HG02943 (cell line): ENCODE results near the gene ZC3H15.
"Not testable (repeated sequence)": the region's sequence is repeated elsewhere in the genome, so short reads cannot be mapped to it uniquely, and the experiment has no call there.

Experiments used
- ATAC-seq: cut with Tn5 transposase; IDR thresholded peaks from one replicate; pipeline ENCODE4 v1.9.1; 2021; ENCODE audit warnings: mild to moderate bottlenecking, low read depth, moderate library complexity; ENCODE audit not compliant: unreplicated experiment

Gene ZC3H15

DNA sequence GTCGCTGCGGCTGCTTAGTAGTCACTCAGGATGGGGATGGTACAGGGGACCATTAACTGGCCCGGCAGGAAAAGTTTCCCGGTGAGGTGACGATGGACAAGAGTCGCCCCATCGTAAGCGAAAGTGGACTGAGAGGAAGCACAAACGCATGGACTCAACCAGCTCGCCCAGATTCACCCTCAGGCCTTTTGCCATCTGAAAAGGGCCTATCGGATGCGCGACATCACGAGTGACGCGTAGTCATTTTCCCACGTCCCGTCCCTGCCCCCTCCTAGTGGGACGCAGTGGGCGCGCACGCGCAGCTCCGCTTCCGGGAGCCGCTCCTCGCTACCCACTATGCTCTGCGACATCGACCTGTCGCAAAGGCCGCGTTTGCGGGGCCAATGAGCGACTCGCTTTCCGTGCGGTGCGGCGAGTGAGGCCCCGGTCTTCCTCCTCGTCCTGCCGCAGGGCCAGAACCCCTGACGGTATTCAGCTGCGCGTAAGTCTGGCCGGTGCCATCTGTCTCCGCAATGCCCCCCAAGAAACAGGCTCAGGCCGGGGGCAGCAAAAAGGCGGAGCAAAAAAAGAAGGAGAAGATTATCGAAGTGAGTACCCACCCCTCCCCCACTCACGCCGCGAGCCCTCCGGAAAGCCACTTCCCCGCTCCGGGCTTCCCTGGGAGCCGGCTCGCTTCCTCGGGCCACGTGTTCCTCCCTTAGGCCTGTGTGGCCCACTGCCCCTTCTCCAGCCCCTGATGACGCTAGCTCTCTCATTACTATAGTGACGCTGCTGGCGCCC, at the start of gene ZC3H15:
Gene ZC3H15, plus strand, starts transcription at position 390 of the 780 bp plus-strand sequence. Its CDS starts 123 bp downstream, at position 513.
- peak; percentile 81 for ATAC-seq

DNA sequence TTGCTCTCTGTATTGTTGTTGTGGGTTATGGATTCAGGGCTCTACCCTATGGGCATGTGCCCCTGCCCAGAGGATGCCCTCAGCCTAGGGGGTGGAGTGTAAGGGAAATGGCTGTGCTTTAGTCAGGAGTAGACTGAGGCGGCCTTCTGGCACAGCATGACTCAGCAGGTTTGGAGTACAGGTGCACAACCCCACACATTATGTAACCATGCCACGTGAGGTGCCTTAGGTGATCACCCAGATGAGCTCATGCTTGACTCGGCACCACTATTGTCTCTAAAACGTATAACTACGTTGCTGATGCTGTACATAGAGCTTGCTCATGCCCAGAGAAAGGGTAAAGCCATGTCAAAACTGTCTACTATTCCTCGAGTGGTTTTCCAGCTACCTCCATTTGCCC, 48.3 kb upstream of the ZC3H15 start:
- no peak for ATAC-seq

DNA sequence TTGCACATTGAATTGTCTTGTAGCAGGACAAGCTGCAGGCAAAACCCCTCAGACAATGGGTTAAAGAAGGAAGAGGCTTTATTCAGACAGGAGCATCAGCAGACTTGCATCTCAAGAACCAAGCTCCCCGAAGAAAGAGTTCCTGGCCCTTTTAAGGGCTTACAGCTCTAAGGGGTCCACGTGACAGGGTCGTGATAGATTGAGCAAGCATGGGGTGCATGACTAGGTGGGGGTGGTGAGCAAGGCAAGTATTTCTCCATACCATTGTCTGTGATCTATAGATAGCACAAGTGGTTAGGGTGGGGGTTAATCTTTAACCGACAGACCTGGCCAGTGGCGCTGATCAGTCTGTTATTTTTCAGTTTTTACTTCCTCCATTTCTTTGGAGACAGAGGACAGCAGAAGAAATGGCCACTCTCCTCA, 46.4 kb upstream of the ZC3H15 start:
- ATAC-seq: not testable (repeated sequence)

DNA sequence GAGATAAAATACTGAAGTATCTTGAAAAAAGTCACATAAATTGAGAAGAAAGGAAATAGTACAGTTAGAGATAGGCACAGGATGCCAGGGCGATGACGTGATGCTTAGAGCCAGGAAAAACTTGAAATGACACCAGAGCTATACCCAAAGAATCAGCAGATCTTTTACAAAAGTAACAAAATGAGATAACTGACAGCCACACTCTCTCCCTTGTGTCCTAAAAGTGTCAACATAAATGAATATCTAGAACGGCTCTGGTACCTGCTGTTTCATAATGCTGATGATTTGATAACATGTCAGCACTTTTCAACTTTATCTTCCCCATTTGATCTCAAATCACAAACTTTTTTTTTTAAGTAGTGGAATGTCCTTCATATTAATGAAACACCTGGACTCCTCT, 45.6 kb upstream of the ZC3H15 start:
- no peak for ATAC-seq

DNA sequence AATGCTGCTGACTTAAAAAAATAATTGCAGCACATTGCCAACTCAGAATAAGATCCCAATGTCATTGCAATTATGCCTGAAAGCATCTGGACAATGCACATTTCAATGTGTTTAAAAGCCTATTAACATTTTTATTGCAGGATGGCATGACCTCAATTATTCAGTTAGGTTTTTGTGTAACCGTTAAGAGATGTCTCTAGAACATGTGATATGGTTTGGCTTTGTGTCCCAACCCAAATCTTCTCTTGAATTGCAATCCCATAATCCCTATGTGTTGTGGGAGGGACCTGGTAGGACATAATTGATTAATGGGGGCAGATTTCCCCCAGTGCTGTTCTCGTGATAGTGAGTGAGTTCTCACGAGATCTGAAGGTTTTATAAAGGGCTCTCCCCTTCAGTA, 43.2 kb upstream of the ZC3H15 start:
- no peak for ATAC-seq

DNA sequence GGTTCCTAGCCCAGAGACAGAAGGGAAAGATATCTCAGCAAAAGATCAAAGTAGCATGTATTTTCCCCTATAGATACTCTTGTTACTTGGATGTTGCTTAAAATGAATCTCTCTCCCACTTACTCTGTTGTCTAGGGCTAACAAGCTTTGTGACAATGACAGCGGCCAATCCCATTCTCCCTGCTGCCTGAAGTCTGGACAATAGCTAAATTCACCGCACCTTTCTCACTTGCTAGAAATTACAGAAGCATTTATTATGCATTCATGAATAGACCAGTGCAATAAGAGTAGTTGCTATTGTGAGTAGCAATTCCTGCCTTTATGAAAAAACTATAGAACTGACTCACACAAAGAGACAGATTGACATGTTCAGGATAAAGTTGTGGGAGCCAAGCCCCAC, 42.2 kb upstream of the ZC3H15 start:
- ATAC-seq: no peak

DNA sequence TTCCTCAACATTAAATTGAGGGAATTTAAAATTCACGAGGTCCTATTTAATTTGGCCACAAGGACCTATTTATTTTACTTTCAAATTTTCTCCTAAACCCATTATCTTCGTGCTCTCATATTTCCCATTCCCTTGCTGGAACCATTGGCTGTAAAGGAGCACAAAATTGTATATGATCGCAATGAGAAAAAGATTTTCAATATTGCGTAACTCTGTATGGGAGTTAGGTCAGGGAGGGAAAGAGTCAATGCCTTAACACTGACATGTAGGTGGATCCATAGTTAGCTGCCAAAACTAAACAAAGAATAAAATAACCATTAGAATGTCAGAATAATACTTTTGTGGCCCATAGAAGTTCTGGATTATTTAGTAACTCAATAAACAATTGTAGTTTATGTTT, 40.6 kb upstream of the ZC3H15 start:
- no peak for ATAC-seq

DNA sequence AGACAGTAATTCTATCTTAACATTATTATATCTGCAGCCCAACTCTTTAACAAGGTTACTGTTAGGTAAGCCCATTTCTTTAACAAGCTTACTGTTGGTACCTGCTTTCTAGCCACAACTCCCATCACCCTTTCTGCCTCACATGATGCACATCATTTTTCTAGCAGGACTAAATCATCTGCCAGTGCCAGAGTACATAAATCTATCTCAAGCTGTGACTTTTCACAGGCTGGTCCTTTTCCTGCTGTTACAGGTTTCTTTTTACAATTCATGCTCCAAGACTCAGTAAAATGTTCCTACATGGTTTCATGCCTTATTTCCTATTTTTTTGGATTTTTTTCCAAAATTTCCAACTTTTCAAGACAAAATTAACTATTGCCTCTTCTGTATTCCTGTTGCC, 30.4 kb upstream of the ZC3H15 start:
- no peak for ATAC-seq

DNA sequence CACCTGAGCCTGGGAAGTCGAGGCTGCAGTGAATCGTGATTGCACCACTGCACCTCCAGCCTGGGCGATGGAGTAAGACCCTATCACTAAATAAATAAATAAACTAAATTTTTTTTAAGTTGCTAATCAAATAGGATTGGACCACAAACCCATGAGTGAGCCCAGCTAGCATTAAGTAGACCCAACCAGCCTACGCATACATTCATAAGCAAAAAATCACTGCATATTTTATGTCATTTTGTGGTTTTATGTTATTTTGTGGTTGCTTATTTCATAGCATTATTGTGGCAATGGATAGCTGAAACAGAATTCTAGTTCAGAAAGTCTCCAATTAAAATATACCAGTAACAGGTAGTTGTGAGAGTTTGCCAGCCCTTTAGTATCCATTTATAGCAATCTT, 29.1 kb upstream of the ZC3H15 start:
- ATAC-seq: no peak

DNA sequence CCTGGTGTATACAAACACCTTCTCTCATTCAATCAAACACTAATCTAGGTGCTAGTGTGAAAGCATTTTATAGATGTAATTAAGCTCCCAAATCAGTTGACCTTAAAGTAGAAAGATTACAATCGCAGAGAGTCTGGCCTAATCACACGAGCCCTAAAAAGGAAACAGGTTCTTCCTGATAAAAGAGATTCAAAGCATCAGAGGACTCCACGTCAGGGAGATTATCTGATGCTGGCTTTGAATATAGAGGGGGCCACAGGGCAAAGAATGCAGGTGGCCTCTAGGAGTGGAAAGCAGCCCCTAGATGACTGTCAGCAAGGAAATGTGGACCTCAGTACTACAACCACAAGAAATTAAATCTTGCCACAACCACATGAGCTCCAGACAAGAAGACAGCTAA, 28.2 kb upstream of the ZC3H15 start:
- no peak for ATAC-seq

DNA sequence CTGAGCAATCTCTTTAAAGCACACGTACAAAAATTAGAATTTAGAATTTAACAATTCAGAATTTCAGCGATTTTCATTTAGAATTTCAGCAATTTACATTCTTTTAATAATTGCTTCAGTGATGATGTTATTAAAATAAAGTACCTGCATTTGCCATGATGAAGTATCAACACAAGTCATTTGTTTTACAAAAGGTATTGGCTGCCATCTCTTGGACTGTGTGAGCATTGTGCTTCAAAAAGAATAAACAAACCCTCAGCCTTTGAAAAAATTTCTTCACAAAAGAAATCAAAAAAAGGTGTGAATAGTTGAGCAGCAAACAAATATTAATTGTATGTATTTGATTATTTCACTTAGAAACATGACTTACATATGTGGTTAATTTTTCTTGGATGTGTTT, 27.1 kb upstream of the ZC3H15 start:
- no peak for ATAC-seq

DNA sequence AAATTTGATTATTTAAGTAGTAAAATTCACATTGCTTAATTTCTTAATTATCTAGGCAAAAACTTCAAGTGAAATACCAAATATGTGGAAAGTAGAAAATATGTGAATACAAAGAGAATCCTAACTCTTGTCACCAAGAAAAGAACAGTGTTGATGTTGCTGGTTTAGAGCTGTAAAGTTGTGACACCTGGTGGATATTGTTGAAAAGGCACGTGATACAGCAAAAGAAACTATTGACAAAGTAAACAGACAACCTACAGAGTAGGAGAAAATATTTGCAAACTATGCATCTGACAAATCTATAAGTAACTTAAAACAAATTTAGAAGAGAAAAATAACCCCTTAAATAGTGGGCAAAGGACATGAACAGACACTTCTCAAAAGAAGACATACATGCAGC, 25.6 kb upstream of the ZC3H15 start:
- ATAC-seq: peak; percentile 83

DNA sequence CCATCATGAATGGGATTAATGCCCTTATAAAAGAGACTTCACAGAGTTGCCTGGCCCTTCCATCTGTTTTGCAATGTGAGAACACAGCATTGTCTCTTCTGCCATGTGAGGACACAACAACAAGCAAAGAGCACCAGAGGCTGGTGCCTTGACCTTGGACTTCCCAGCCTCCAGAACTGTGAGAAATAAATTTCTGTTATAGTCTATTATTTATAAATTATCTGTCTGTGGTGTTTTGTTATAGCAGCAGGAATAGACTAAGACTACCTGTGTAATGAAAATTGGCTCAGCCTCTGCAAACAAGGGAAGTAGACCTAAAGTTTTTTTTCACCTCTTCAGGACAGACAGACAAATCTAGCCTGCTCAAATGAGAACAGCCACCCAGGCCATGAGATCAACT, 19.3 kb upstream of the ZC3H15 start:
- no peak for ATAC-seq

DNA sequence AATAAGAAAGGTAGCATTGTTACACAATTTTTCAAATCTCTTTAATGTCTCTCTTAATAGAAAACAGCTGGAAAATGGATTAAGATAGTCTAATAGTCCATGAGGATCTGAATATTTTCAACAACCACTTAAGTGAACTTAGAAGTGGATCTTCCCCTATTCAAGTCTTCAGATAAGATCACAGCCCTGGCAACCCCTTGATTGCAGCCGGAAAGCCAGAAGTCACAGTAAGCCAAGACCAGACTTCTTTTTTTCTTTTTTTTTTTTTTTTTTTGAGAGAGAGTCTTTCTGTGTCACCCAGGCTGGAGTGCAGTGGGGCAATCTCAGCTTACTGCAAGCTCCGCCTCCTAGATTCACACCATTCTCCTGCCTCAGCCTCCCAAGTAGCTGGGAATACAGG, 18.6 kb upstream of the ZC3H15 start:
- ATAC-seq: no peak

DNA sequence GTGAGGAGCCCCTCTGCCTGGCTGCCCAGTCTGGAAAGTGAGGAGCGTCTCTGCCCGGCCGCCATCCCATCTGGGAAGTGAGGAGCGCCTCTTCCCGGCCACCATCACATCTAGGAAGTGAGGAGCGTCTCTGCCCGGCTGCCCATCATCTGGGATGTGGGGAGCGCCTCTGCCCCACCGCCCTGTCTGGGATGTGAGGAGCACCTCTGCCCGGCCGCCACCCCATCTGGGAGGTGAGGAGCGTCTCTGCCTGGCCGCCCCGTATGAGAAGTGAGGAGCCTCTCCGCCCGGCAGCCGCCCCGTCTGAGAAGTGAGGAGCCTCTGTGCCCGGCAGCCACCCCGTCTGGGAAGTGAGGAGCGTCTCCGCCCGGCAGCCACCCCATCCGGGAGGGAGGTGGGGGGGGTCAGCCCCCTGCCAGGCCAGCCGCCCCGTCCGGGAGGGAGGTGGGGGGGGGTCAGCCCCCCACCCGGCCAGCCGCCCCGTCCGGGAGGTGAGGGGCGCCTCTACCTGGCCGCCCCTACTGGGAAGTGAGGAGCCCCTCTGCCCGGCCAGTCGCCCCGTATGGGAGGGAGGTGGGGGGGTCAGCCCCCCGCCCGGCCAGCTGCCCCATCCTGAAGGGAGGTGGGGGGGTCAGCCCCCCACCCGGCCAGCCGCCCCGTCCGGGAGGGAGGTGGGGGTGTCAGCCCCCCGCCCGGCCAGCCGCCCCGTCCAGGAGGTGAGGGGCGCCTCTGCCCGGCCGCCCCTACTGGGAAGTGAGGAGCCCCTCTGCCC, 13.2 kb upstream of the ZC3H15 start:
- not testable (repeated sequence) for ATAC-seq

DNA sequence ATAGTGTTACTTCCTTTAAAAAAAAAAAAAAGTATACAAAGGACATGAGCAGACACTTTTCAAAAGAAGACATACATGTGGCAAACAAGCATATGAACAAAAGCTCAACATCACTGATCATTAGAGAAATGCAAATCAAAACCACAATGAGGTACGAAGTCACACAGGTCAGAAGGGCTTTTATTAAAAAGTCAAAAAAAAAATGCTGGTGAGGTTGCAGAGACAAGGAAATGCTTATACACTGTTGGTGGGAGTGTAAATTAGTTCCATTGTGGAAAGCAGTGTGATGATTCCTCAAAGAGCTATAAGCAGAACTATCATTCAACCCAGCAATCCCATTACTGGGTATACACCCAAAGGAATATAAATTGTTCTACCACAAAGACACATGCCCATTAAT, 11.8 kb upstream of the ZC3H15 start:
- ATAC-seq: not testable (repeated sequence)

DNA sequence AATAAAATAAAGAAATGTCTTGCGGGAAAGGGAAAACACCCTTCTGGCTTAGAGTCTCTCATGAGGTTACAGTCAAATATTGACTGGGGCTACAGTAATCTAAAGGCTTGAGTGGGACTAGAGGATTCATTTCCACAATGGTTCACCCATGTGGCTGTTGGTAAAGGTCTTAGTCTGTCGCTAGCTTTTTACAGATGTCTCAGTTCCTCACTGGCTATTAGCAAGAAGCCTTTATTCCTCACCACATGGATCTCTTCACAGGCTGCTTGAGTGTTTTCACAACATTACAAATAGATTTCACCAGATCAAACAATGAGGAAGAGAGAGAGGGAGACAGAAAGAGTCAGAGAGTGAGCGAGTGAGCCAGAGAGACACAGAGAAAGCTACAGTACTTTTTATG, 8.3 kb upstream of the ZC3H15 start:
- no peak for ATAC-seq

DNA sequence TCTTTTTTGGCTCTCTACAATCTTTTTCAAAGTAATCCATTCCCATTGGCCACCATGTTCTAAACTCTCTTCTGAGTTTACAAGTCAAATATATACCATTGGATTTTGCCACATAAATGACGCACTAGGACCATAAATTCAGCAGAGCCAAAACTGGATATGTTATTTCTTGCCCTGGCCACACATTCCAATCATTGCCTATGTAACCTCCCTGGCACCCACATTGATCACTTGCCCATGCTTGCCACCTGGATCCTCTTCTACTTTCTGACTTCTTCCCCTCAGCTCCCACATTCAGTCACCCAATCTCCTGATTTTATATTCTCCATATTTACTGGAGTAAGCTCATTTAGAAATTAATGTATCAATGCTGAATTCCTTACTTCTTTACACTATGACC, 5.1 kb upstream of the ZC3H15 start:
- no peak for ATAC-seq

DNA sequence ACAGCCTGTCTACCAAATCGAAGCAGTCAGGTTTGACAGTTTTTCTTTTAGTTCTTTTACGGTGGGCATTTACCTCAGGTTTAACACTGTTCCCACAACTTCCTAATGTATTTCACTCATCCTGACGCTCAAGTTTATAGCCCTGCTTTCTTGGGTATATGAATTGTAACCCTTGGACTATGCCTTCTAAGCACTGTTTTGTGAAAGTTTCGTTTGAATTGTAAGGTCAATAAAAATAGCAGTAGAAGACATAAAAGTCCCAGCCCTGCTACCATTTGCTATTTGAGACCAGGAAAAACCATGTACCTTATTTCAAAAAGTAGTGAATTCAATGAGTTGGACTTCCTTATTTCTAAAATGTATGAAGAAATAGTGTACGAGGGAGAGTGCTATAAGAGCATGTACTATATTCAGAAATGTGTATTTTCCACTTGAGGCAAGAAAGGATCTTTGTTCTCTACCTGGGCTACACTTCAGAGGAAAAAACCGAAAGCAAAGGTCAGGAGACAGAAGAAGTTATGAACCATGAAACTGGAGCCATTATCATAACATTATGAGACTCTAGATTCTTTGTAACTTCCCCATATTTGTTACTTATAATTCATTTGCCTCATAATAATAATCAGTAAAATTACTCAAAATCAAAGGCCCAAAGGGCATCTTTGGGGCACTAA, 1.9 kb upstream of the ZC3H15 start:
- no peak for ATAC-seq

DNA sequence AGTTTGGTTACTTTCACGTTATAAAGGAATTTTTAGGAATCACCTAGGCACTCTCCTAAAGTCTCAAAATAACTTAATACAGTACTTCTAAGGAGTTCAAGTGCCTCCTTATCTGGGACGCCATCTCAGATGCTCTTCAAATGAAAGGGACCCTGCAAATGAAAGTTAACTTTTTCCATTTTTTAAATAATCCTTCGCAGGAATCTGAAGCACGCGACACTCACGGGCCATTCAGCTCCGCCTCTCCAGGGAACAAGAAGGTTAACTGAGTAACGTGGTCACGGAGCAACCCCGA, 537 bp upstream of the ZC3H15 start:
- no peak for ATAC-seq
